ENCODE data around the gene ZNF862. TPM values are rescaled to one million over a fixed set of nuclear protein-coding genes. Genes with fewer than 3 reads are reported as not detected.

Gene ZNF862
- total RNA-seq, 6 donors from 2014 or later: 7.1 to 31.4 (median 16.7) TPM

DNA sequence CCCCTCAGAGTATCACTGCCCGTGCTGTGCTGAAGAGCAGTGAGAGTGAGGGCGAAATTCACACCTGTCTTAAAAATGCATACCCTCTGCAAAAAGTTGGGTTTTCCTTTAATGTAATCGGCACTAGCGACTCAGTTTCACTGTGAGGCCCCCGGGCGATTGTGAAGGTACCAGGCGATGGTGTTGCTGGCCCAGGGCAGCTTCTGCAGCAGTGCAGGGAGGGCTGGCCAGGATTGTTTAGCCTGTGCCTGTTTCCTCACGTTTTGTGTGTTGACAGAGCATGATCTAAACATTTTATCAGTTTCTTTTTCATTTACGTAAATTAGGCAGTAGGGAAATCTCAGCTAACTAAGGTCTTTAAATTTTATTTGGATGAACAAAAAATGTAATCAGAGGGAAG lies 13.3 kb downstream of the ZNF862 start:
- Histone ChIP-seq H3K36me3 (peaks cover 0 to 37% (median 10%) of the 10 kb centered on the region in 4 donors), H3K27ac (no peak overlapping the region), H3K27me3 (no peaks in the 10 kb centered on the region), H3K4me3 (no peak overlapping the region), H3K9me3 (no peaks in the 10 kb centered on the region), H3K4me1 (peaks cover 4 to 15% (median 7%) of the 10 kb centered on the region in 4 donors)
- ATAC-seq (ENCODE audit: low FRiP score in 2 of 2) (no peak), DNase-seq (no peak)
- 93% methylated on average over 9 of the region's 9 CpGs for WGBS, 2 donors
- no peak for TF ChIP-seq POLR2A (IDR thresholded peaks at IDR 0.05)

DNA sequence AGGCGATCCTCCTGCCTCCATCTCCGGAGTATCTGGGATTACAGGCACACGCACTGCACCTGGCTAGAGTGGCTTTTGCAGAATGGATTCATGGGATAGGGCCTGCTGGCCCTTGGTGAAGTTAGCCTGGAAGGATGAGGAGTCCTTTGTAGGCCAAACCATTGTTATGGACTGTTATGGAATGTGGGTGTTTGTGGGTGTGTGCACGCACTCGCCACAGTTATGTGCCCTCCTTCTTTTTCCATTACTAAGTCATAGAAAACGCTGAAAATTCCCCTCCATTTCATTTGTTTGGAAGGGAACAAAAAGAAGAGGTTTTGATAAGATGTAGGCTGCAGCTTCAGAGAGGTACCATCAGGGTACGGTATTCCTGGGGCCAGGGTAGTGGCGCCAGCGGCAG lies 15.0 kb downstream of the ZNF862 start:
- Histone ChIP-seq H3K4me1 (peaks cover 4 to 15% (median 7%) of the 10 kb centered on the region in 4 donors), H3K4me3 (no peak overlapping the region), H3K36me3 (peaks cover 0 to 33% (median 6%) of the 10 kb centered on the region in 4 donors), H3K27me3 (no peaks in the 10 kb centered on the region), H3K27ac (no peak overlapping the region), H3K9me3 (no peaks in the 10 kb centered on the region)
- no peak for DNase-seq
- TF ChIP-seq, protein P1, sequence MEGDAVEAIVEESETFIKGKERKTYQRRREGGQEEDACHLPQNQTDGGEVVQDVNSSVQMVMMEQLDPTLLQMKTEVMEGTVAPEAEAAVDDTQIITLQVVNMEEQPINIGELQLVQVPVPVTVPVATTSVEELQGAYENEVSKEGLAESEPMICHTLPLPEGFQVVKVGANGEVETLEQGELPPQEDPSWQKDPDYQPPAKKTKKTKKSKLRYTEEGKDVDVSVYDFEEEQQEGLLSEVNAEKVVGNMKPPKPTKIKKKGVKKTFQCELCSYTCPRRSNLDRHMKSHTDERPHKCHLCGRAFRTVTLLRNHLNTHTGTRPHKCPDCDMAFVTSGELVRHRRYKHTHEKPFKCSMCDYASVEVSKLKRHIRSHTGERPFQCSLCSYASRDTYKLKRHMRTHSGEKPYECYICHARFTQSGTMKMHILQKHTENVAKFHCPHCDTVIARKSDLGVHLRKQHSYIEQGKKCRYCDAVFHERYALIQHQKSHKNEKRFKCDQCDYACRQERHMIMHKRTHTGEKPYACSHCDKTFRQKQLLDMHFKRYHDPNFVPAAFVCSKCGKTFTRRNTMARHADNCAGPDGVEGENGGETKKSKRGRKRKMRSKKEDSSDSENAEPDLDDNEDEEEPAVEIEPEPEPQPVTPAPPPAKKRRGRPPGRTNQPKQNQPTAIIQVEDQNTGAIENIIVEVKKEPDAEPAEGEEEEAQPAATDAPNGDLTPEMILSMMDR (IDR thresholded peaks at IDR 0.05): no peak
- no peak for TF ChIP-seq POLR2A (IDR thresholded peaks at IDR 0.05)
- no peak for TF ChIP-seq EP300 (IDR thresholded peaks at IDR 0.05)
- no peak for TF ChIP-seq POLR2AphosphoS5 (IDR thresholded peaks at IDR 0.05)
- ATAC-seq (ENCODE audit: low FRiP score in 2 of 2): no peak
- 94 to 95% methylated on average over 9 of the region's 9 CpGs for WGBS, 2 donors

DNA sequence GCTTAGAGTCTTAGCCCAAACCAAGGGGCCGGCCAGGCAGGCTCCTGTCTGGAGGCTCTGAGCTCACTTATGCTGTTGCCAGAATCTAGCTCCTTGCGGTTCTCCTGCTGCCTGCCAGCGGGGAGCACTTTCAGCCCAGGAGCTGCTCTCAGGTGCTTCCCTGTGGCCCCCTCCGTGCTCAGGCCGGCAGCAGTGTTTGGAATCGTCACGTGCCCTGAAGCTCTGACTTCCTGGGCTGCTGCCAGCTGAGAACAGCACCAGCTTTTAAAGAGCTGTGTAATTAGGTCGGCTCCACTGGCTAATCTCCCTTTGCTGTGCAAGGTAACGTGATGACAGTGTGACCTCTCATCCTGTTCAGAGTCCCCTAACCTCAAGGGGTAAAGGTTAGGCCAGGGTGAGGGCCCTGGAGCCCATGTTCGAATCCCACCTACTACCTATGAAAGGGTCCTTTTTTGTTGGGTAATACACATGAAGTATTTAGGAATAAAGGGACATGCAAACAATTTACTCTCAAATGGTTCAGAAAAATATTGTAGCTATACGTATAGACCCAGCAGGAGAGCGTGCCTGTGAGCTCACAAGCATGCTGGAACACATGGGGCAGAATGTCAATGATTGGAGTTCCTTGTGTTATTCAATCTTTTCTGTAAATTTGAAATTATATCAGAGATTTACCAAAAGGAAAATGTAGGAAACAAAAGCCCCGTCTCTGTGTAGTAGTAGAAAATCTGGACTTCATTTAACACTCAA lies 16.6 kb downstream of the ZNF862 start:
- 48 to 68% methylated on average over 7 to 13 of the region's 13 CpGs for WGBS, 2 donors
- H3K4me1 ChIP-seq: peaks cover 4 to 15% (median 7%) of the 10 kb centered on the region in 4 donors
- TF ChIP-seq EP300 (IDR thresholded peaks at IDR 0.05) (no peak), POLR2A (IDR thresholded peaks at IDR 0.05) (no peak), POLR2AphosphoS5 (IDR thresholded peaks at IDR 0.05) (no peak)
- TF ChIP-seq, protein P1 (IDR thresholded peaks at IDR 0.05): no peak
- peaks cover 0 to 27% (median 10%) of the 10 kb centered on the region in 4 donors for H3K36me3 ChIP-seq
- no peak overlapping the region for H3K4me3 ChIP-seq
- no peaks in the 10 kb centered on the region for H3K9me3 ChIP-seq
- ATAC-seq (ENCODE audit: low FRiP score in 2 of 2) (peak; percentile 46 to 71), DNase-seq (peak in 1 of 2 donors; percentile 83)
- H3K27ac ChIP-seq: no peak overlapping the region
- H3K27me3 ChIP-seq: no peaks in the 10 kb centered on the region

DNA sequence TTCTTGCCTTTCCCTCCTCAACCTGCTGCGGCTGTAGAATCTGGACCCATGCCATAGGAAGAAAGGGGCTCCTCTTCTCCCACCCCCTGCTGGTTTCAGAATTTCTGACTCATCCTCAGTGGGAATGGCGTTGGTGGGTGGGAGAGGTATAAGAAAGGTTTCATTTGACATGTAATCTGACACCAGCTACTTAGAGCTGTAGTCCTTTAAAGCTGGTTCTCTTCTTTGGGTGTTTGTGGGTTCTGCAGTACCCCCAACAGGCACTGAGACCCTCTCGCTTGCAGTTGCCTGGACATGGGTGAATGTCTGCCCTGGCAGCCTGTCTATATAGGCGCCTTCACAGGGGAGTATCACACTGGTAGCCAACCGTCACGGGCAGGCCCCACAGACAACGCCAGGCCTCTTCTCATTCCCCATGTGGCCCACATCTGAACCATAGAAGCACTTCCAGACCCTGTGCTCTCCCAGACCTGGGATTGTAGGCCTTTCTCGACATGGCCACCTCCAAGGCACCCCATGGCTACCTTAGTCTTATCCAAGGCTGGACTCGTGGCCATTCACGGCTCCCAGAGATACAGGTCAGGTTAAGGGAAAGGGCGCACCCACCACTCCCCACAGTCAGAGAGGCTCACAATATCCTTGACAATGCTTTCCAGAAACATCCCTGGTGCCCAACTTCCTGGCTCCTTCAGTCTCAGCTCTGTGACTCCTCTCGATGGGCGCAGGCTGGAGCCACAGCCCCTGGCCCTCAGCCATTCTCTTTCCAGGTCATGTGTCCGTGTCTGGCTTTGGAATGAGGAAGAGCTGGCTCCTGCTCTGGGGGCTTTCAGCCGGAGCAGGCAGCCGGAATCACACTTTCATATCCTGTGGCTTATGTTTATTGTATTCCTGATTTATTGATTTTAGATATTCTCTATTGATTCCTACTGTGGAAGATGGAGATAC lies 17.5 kb downstream of the ZNF862 start:
- Histone ChIP-seq H3K27me3 (no peaks in the 10 kb centered on the region), H3K9me3 (no peaks in the 10 kb centered on the region), H3K27ac (no peak overlapping the region), H3K4me1 (peaks cover 4 to 15% (median 7%) of the 10 kb centered on the region in 4 donors), H3K4me3 (no peak overlapping the region), H3K36me3 (peaks cover 0 to 30% (median 12%) of the 10 kb centered on the region in 4 donors)
- WGBS, 2 donors: 74 to 77% methylated on average over 14 to 16 of the region's 16 CpGs
- TF ChIP-seq POLR2A (IDR thresholded peaks at IDR 0.05) (no peak), POLR2AphosphoS5 (IDR thresholded peaks at IDR 0.05) (no peak), EP300 (IDR thresholded peaks at IDR 0.05) (no peak)
- TF ChIP-seq, protein P1 (IDR thresholded peaks at IDR 0.05): no peak
- no peak for DNase-seq
- ATAC-seq (ENCODE audit: low FRiP score in 2 of 2): peak in 1 of 2 donors; percentile 16

DNA sequence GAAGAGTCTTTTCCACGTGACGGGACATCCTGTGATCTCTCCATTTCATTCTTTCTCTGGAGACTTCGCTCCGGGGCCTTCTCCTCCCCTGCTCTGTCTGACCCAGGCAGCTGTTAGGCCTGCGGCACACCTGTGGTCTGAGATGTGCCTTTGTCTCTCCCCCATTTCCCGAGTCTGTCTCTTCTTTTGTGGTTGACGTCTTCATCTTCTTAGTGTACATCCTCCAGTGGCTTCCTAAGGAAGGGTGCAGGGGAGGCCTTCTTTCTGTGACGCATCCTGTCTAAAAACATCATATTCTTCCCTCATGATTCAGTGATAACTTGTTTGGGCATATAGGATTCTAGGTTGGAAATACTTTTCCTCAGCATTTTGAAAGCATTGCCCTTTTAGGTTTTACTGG lies 18.4 kb downstream of the ZNF862 start:
- WGBS, 2 donors: 92 to 96% methylated on average over 8 of the region's 8 CpGs
- ATAC-seq (ENCODE audit: low FRiP score in 2 of 2): no peak

More for the DNA sequence above, 18.4 kb downstream of the ZNF862 start:
- Histone ChIP-seq H3K4me3 (no peak overlapping the region), H3K27ac (no peak overlapping the region), H3K27me3 (no peaks in the 10 kb centered on the region), H3K4me1 (peaks cover 4 to 15% (median 7%) of the 10 kb centered on the region in 4 donors), H3K9me3 (no peaks in the 10 kb centered on the region), H3K36me3 (peaks cover 0 to 39% (median 16%) of the 10 kb centered on the region in 4 donors)
- TF ChIP-seq POLR2AphosphoS5 (IDR thresholded peaks at IDR 0.05): no peak
- no peak for TF ChIP-seq EP300 (IDR thresholded peaks at IDR 0.05)
- TF ChIP-seq POLR2A (IDR thresholded peaks at IDR 0.05): no peak
- TF ChIP-seq, protein P1 (IDR thresholded peaks at IDR 0.05): no peak
- no peak for DNase-seq
